A673 (cell line): ENCODE data around the gene AGER. TPM values are rescaled to one million over a fixed set of nuclear protein-coding genes. Genes with fewer than 3 reads are reported as not detected.

Source experiments
- BruUV-seq: library from RNA; stranded (reverse); fragments of 400-500 nt; replicated peaks from 2 replicates; lab custom pipeline; 2021; lab: Mats Ljungman, UMichigan
- CTCF ChIA-PET: fragments of 300-600 bp; sonication (Branson Sonifier 250); formaldehyde crosslinking; loops from one replicate; lab custom pipeline; 2022; ENCODE audit warnings: antibody characterized with exemption; lab: Charles Lee
- POLR2A ChIA-PET: fragments of 300-600 bp; sonication (Branson Sonifier 250); formaldehyde crosslinking; loops from one replicate; lab custom pipeline; 2022; ENCODE audit warnings: antibody characterized with exemption; ENCODE audit not compliant: low non-redundant PET; lab: Charles Lee
- DNase-seq: peaks from one replicate; pipeline ENCODE4 v3.0.0-alpha.2; 2015; ENCODE audit warnings: low spot score
- H3K27ac ChIP-seq: fragments of 200-600 bp; sonication (generic); 2 replicates; pipeline ENCODE4 v1.5.1; 2016; ENCODE audit warnings: mixed run types, low read depth, mild to moderate bottlenecking, mixed read lengths, antibody characterized with exemption, low read length; ENCODE audit not compliant: poor library complexity, severe bottlenecking
- H3K27me3 ChIP-seq: fragments of 200-600 bp; sonication (generic); replicated peaks from 2 replicates; pipeline ENCODE4 v1.6.1; 2017; ENCODE audit warnings: mixed run types, low read depth, mild to moderate bottlenecking, mixed read lengths, antibody characterized with exemption, low read length; ENCODE audit not compliant: insufficient read depth, poor library complexity
- H3K36me3 ChIP-seq: fragments of 200-600 bp; sonication (generic); 2 replicates; pipeline ENCODE4 v1.6.1; 2016; ENCODE audit warnings: mixed run types, mild to moderate bottlenecking, mixed read lengths, antibody characterized with exemption, low read length; ENCODE audit not compliant: insufficient read depth, poor library complexity, severe bottlenecking
- H3K4me1 ChIP-seq: fragments of 200-600 bp; sonication (generic); 2 replicates; pipeline ENCODE4 v1.6.1; 2017; ENCODE audit warnings: mixed run types, mild to moderate bottlenecking, mixed read lengths, antibody characterized with exemption, low read length; ENCODE audit not compliant: insufficient read depth, poor library complexity, severe bottlenecking
- H3K4me3 ChIP-seq: fragments of 200-600 bp; sonication (generic); 2 replicates; pipeline ENCODE4 v1.5.1; 2016; ENCODE audit warnings: low read depth, mixed run types, mild to moderate bottlenecking, mixed read lengths, low read length; ENCODE audit not compliant: poor library complexity, severe bottlenecking
- H3K9me3 ChIP-seq: fragments of 200-600 bp; sonication (generic); 2 replicates; pipeline ENCODE4 v1.6.1; 2016; ENCODE audit warnings: mixed run types, low read depth, mild to moderate bottlenecking, mixed read lengths, antibody characterized with exemption, low read length; ENCODE audit not compliant: poor library complexity, severe bottlenecking
- EZH2 ChIP-seq: fragments of 200-600 bp; sonication (generic); IDR thresholded peaks from 2 replicates; pipeline ENCODE4 v1.6.1; 2017; ENCODE audit warnings: borderline replicate concordance, low read depth, mild to moderate bottlenecking, mixed read lengths, antibody characterized with exemption, low read length; ENCODE audit not compliant: poor library complexity, severe bottlenecking
- intact Hi-C: fragments of 100-400 bp; cut with micrococcal nuclease; formaldehyde crosslinking; loops from one replicate; pipeline ENCODE4 v1.10.0; 2022; ENCODE audit not compliant: unreplicated experiment
- total RNA-seq: library from RNA; stranded (reverse); gene quantifications from 2 replicates; pipeline ENCODE4 v1.2.3, GENCODE V29; 2021
- TF ChIP-seq, protein P1 (sequence below): fragments of 300-800, 200-600 bp; sonication (generic); conservative IDR thresholded peaks from 2 replicates; pipeline ENCODE4 v1.5.1; 2017; ENCODE audit warnings: low read depth, mild to moderate bottlenecking, antibody characterized with exemption, low read length, moderate library complexity, mixed read lengths

AGER gene
- total RNA-seq, 1 experiment from 2014 or later, result 13.3 TPM

DNA sequence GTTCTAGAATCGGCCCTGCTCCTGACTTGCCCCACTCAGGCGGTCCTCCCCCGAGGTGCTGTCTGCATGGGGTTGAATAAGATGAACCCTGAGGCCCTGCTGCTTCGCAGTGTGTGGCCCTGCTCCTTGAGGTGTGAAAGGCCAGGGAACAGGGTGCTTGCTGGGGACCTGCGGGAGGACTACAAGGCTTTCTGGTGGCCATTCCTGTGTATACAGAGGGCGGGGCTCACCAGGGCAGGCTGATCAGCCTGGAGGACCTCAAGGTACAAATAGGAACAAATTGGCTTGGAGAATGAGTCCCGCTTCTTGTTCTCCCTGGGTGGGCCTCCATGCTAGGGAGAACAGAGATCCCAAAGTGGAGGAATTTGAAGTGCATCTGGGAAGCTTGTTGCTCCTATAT lies 34.1 kb upstream of the AGER start:
- TF ChIP-seq EZH2, result no peak
- TF ChIP-seq, protein P1, sequence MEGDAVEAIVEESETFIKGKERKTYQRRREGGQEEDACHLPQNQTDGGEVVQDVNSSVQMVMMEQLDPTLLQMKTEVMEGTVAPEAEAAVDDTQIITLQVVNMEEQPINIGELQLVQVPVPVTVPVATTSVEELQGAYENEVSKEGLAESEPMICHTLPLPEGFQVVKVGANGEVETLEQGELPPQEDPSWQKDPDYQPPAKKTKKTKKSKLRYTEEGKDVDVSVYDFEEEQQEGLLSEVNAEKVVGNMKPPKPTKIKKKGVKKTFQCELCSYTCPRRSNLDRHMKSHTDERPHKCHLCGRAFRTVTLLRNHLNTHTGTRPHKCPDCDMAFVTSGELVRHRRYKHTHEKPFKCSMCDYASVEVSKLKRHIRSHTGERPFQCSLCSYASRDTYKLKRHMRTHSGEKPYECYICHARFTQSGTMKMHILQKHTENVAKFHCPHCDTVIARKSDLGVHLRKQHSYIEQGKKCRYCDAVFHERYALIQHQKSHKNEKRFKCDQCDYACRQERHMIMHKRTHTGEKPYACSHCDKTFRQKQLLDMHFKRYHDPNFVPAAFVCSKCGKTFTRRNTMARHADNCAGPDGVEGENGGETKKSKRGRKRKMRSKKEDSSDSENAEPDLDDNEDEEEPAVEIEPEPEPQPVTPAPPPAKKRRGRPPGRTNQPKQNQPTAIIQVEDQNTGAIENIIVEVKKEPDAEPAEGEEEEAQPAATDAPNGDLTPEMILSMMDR, result no peak
- H3K27ac ChIP-seq, result no peak overlapping the region
- no peaks in the 10 kb centered on the region for H3K36me3 ChIP-seq
- no TSS peak for BruUV-seq
- intact Hi-C loops, result no loop called here
- H3K9me3 ChIP-seq, result no peaks in the 10 kb centered on the region
- H3K27me3 ChIP-seq, result no peaks in the 10 kb centered on the region
- ChIA-PET CTCF (no interaction called here), POLR2A (no interaction called here)
- no peak for DNase-seq
- no peaks in the 10 kb centered on the region for H3K4me1 ChIP-seq
- H3K4me3 ChIP-seq, result no peak overlapping the region

DNA sequence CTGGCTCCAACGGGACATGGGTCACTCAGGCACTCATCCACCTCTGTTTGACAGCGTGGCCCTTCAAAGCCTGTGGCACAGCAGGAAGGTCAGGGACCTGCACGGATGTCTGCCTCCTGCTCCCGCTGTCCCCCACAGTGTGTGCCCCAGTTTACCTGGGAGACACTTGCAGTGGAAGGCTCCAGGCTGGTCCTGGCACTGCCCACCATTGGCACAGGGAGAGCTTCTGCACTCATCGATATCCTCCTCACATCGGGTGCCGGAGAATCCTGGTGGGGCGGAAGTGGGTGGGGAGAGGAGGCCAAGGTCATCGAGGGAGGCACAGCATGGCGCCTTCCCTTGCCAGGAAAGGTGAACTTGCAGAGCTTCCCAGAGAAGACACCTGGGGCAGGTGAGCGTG lies 32.9 kb upstream of the AGER start:
- ChIA-PET POLR2A (no interaction called here), CTCF (no interaction called here)
- no peaks in the 10 kb centered on the region for H3K36me3 ChIP-seq
- H3K4me3 ChIP-seq, result no peak overlapping the region
- H3K27me3 ChIP-seq, result no peaks in the 10 kb centered on the region
- TF ChIP-seq, protein P1, result no peak
- no peak for TF ChIP-seq EZH2
- intact Hi-C loops, result no loop called here
- H3K9me3 ChIP-seq, result no peaks in the 10 kb centered on the region
- no peak for DNase-seq
- BruUV-seq, result no TSS peak
- no peaks in the 10 kb centered on the region for H3K4me1 ChIP-seq
- no peak overlapping the region for H3K27ac ChIP-seq

DNA sequence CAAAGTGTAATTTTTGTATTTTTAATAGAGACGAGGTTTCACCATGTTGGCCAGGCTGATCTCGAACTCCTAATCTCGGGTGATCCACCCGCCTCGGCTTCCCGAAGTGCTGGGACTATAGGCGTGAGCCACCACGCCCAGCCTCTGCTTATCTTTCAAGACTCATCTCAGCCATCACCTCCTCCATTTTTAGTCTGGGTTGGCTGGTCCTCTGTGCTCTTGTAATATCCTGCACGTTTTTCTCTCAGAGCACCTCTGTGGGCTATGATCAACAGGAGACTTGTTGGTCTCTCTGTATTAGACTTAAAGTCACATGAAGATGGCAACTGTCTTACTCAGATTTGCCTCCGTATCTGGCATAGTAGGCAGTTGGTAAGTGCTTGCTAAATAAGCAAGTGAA lies 32.2 kb upstream of the AGER start:
- no TSS peak for BruUV-seq
- intact Hi-C loops, result no loop called here
- Histone ChIP-seq H3K36me3 (no peaks in the 10 kb centered on the region), H3K9me3 (no peaks in the 10 kb centered on the region), H3K4me1 (no peaks in the 10 kb centered on the region), H3K27me3 (no peaks in the 10 kb centered on the region), H3K4me3 (no peak overlapping the region), H3K27ac (no peak overlapping the region)
- no peak for DNase-seq
- CTCF ChIA-PET, result interaction anchor here (0.7 kb wide), 1 partner anchor 16 kb away, joined by 12 read pairs; no protein-coding TSS in a partner anchor
- POLR2A ChIA-PET, result no interaction called here
- TF ChIP-seq EZH2, result no peak
- TF ChIP-seq, protein P1, result no peak
